Neuronal stem cell (in vitro differentiated cells): Measurements from ENCODE around the gene GSE1.

Source experiments
- DNase-seq: peaks from one replicate; pipeline ENCODE4 v3.0.0-alpha.2; 2013; ENCODE audit warnings: low spot score
- H2AFZ ChIP-seq: one replicate; pipeline ENCODE4 v1.6.1; 2013; ENCODE audit warnings: mild to moderate bottlenecking, low read length, inconsistent platforms
- H2AK5ac ChIP-seq: 2 replicates; pipeline ENCODE4 v1.6.1; 2013; ENCODE audit warnings: low read depth, mild to moderate bottlenecking, inconsistent platforms, low read length, moderate library complexity, mixed read lengths
- H2BK120ac ChIP-seq: 2 replicates; pipeline ENCODE4 v1.6.1; 2013; ENCODE audit warnings: low read depth, mild to moderate bottlenecking, inconsistent platforms, low read length, moderate library complexity, mixed read lengths
- H2BK12ac ChIP-seq: one replicate; pipeline ENCODE4 v1.6.1; 2013; ENCODE audit warnings: low read length, inconsistent platforms
- H2BK15ac ChIP-seq: 2 replicates; pipeline ENCODE4 v1.6.1; 2013; ENCODE audit warnings: mild to moderate bottlenecking, low read length, inconsistent platforms, mixed read lengths
- H2BK5ac ChIP-seq: one replicate; pipeline ENCODE4 v1.6.1; 2013; ENCODE audit warnings: inconsistent platforms, mild to moderate bottlenecking, low read length, moderate library complexity
- H3K14ac ChIP-seq: one replicate; pipeline ENCODE4 v1.6.1; 2013; ENCODE audit warnings: low read length, inconsistent platforms
- H3K18ac ChIP-seq: 2 replicates; pipeline ENCODE4 v1.6.1; 2013; ENCODE audit warnings: low read length, inconsistent platforms
- H3K23ac ChIP-seq: 2 replicates; pipeline ENCODE4 v1.6.1; 2013; ENCODE audit warnings: low read depth, mild to moderate bottlenecking, mixed read lengths, low read length, inconsistent platforms; ENCODE audit not compliant: poor library complexity
- H3K27ac ChIP-seq: replicated peaks from 3 replicates; pipeline ENCODE4 v1.5.1; 2013; ENCODE audit warnings: low read length, inconsistent platforms
- H3K27me3 ChIP-seq, 3 experiments: 2 replicates each; pipeline ENCODE4 v1.6.1; 2013; ENCODE audit warnings: low read length in 3 of 3, mild to moderate bottlenecking in 2 of 3, inconsistent platforms in 1 of 3, low read depth in 1 of 3, mixed read lengths in 1 of 3, moderate library complexity in 1 of 3; ENCODE audit not compliant: control insufficient read depth in 3 of 3, insufficient read depth in 3 of 3
- H3K36me3 ChIP-seq, 2 donors: replicated peaks in 1 of 2; 2 replicates each; pipeline ENCODE4 v1.6.1; 2013; ENCODE audit warnings: low read length in 2 of 2; ENCODE audit not compliant: control insufficient read depth in 2 of 2, insufficient read depth in 2 of 2
- H3K4ac ChIP-seq: 2 replicates; pipeline ENCODE4 v1.6.1; 2013; ENCODE audit warnings: inconsistent platforms, mild to moderate bottlenecking, low read length, moderate library complexity
- H3K4me1 ChIP-seq, 2 donors: 1 replicate in 1 of 2; 2 replicates in 1 of 2; pipeline ENCODE4 v1.6.1; 2013; ENCODE audit warnings: low read length in 2 of 2, low read depth in 1 of 2; ENCODE audit not compliant: control insufficient read depth in 2 of 2, insufficient read depth in 1 of 2
- H3K4me2 ChIP-seq: one replicate; pipeline ENCODE4 v1.6.1; 2013; ENCODE audit warnings: mild to moderate bottlenecking, low read length, inconsistent platforms; ENCODE audit not compliant: insufficient read depth, poor library complexity, severe bottlenecking
- H3K4me3 ChIP-seq, 2 donors: 2 replicates each; pipeline ENCODE4 v1.5.1; 2013; ENCODE audit warnings: low read length in 2 of 2, mild to moderate bottlenecking in 2 of 2, inconsistent platforms in 1 of 2, moderate library complexity in 1 of 2
- H3K79me1 ChIP-seq: one replicate; pipeline ENCODE4 v1.6.1; 2013; ENCODE audit warnings: low read depth, mild to moderate bottlenecking, inconsistent platforms, low read length, moderate library complexity
- H3K9ac ChIP-seq: one replicate; pipeline ENCODE4 v1.6.1; 2013; ENCODE audit warnings: mild to moderate bottlenecking, low read depth, low read length, inconsistent platforms; ENCODE audit not compliant: poor library complexity
- H3K9me3 ChIP-seq, 2 donors: replicated peaks in 1 of 2; 2 replicates each; pipeline versions ENCODE3 to v1.6.1; 2013; ENCODE audit warnings: low read length in 2 of 2, mild to moderate bottlenecking in 2 of 2, inconsistent platforms in 1 of 2, low read depth in 1 of 2, mixed read lengths in 1 of 2, moderate library complexity in 1 of 2; ENCODE audit not compliant: control insufficient read depth in 2 of 2, insufficient read depth in 1 of 2
- H4K8ac ChIP-seq: one replicate; pipeline ENCODE4 v1.6.1; 2013; ENCODE audit warnings: low read depth, mild to moderate bottlenecking, inconsistent platforms, low read length, moderate library complexity
- H4K91ac ChIP-seq: one replicate; pipeline ENCODE4 v1.6.1; 2013; ENCODE audit warnings: low read length, low read depth, mild to moderate bottlenecking, inconsistent platforms; ENCODE audit not compliant: poor library complexity
- WGBS, 2 donors: extraction: QIAGEN DNeasy Blood & Tissue Kit; methylation state at CpG; one replicate each; pipeline ENCODE4 v1.1.7; 2013; ENCODE audit warnings: missing lambda C conversion rate in 2 of 2, mixed read lengths in 1 of 2; ENCODE audit not compliant: insufficient read length in 2 of 2, insufficient replicate concordance in 1 of 2; ENCODE audit errors: extremely low coverage in 2 of 2; 5-methylcytosine and 5-hydroxymethylcytosine counted together

The GSE1 gene

DNA sequence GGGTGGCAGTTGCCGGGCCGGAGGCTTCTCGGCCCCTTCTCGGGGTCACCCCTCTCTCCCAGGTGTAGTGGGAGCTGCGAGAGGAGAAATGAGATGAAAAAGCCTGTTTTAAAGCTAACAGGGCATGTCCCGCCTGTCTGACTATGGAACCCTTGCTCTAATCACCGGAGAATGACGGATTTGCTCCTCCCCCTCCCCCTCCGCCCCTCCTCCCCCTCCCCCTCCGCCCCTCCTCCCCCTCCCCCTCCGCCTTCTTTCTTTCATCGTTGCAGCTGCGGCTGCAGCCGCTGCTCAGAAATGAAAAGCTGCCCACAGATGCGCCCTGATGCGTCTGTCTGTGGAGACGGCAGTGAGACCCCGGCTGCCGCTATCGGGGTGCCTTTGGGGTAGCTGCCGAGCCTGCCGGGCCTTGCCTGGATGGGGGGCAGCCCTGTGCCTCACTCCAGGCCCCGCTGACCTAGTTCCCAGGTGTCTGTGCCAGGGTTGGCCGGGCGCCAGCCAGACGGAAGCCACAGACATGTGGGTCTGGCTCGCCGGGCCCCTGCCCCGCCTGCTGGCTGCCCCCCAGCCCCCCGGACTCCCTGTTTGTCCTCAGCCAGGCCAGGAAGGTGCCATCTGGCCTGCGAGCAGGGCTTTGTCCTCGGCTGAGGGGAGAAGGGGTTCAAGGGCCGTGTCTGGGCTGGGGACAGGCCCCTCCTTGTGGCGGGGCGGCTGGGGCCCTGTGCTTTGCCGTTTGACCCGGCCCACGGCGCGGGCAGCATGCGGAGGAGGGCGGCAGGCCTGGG lies 37.9 kb downstream of the GSE1 start:
- Histone ChIP-seq H2AFZ (no peak overlapping the region), H2BK5ac (peak overlapping the region; percentile 94), H3K4me3 (no peak overlapping the region), H3K27ac (peak overlapping the region; percentile 59), H3K4ac (peak overlapping the region; percentile 53), H3K4me1 (peaks cover 19 to 23% of the 10 kb centered on the region in 2 donors), H3K18ac (peak overlapping the region; percentile 95), H3K23ac (peak overlapping the region; percentile 73), H3K4me2 (no peak overlapping the region), H2BK120ac (peak overlapping the region; percentile 96), H3K9ac (peak overlapping the region; percentile 80), H3K79me1 (peaks cover 6% of the 10 kb centered on the region), H4K91ac (peak overlapping the region; percentile 53), H3K27me3 (no peaks in the 10 kb centered on the region), H3K9me3 (no peaks in the 10 kb centered on the region), H3K36me3 (peaks cover 7 to 67% of the 10 kb centered on the region in 2 donors), H2AK5ac (peak overlapping the region; percentile 99), H4K8ac (peak overlapping the region; percentile 43), H3K14ac (peak overlapping the region; percentile 8), H2BK12ac (peak overlapping the region; percentile 14), H2BK15ac (peak overlapping the region; percentile 99)
- no peak for DNase-seq
- WGBS, 2 donors: no CpG with 5 or more reads among the region's 42 CpGs

GRCh38 chr16:85651629-85652430 lies 38.7 kb downstream of the GSE1 start:
- Histone ChIP-seq H3K4me1 (peaks cover 19 to 23% of the 10 kb centered on the region in 2 donors), H2BK120ac (peak overlapping the region; percentile 96), H2AK5ac (peak overlapping the region; percentile 99), H3K79me1 (peaks cover 6% of the 10 kb centered on the region), H4K91ac (peak overlapping the region; percentile 53), H3K14ac (peak overlapping the region; percentile 89), H2BK12ac (peak overlapping the region; percentile 14), H3K27me3 (no peaks in the 10 kb centered on the region), H3K4me2 (no peak overlapping the region), H2BK15ac (peak overlapping the region; percentile 75), H3K9ac (peak overlapping the region; percentile 44), H4K8ac (peak overlapping the region; percentile 43), H3K36me3 (peaks cover 13 to 70% of the 10 kb centered on the region in 2 donors), H3K9me3 (no peaks in the 10 kb centered on the region), H2BK5ac (peak overlapping the region; percentile 90), H3K18ac (peak overlapping the region; percentile 95), H3K4me3 (no peak overlapping the region), H3K4ac (peak overlapping the region; percentile 89), H2AFZ (no peak overlapping the region), H3K27ac (peak overlapping the region; percentile 8), H3K23ac (peak overlapping the region; percentile 73)
- no CpG with 5 or more reads among the region's 27 CpGs for WGBS, 2 donors
- no peak for DNase-seq

DNA sequence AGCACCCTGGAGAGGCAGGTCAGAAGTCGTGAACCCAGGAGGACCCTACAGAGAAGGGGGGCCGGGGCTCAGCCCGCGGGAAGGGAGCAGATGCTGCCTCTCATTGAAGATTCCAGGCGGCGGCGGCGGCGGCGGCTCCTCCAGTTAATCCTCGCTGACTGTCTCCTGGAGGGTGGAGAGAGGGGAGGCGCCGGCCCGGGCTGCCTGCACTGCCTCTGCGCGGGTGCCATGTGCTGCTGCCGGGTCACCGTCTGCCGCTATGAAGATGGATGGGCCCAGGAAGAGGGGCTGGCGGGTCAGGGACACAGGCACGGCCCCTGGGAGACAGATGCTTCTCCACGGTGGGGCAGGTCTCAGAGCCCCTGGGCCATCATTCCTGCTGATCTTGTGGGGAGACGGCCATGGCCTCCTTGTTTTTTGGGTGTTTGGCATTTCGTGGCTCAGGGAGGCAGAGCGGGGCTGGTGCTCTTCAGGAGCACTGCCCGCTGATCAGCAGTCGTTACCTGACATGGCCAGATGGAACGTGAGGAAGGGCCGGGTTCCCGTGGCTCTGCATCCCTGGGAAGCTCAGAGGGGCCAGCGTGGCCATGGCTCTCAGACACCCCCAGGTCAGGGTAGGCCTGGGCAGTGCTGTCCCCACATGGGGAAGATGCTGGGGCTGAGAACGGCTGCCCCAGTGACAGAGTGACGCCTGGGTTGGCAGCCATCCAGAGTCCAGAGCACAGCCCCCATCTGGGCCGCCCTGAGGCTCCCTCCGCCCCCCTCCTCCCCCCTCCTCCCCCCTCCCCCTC lies 39.5 kb downstream of the GSE1 start:
- Histone ChIP-seq H3K4ac (peak overlapping the region; percentile 89), H3K4me3 (no peak overlapping the region), H3K23ac (peak overlapping the region; percentile 73), H3K18ac (peak overlapping the region; percentile 95), H3K4me2 (no peak overlapping the region), H2BK15ac (peak overlapping the region; percentile 75), H4K8ac (peak overlapping the region; percentile 1), H3K27ac (peak overlapping the region; percentile 57), H2AK5ac (peak overlapping the region; percentile 99), H2BK120ac (no peak overlapping the region), H3K14ac (peak overlapping the region; percentile 89), H3K27me3 (no peaks in the 10 kb centered on the region), H3K9ac (peak overlapping the region; percentile 44), H2BK12ac (peak overlapping the region; percentile 46), H3K79me1 (peaks cover 6% of the 10 kb centered on the region), H4K91ac (no peak overlapping the region), H2AFZ (no peak overlapping the region), H3K9me3 (no peaks in the 10 kb centered on the region), H3K36me3 (peaks cover 16 to 72% of the 10 kb centered on the region in 2 donors), H2BK5ac (peak overlapping the region; percentile 90), H3K4me1 (peaks cover 19 to 23% of the 10 kb centered on the region in 2 donors)
- DNase-seq: no peak
- no CpG with 5 or more reads among the region's 35 CpGs for WGBS, 2 donors
